ENCODE results near the gene CRAT. TPM values are rescaled to one million over a fixed set of nuclear protein-coding genes. Genes with fewer than 3 reads are reported as not detected.

The CRAT gene
- total and polyA plus RNA-seq, 2 experiments from 2014 or later = 4.6 to 9.9 TPM

DNA sequence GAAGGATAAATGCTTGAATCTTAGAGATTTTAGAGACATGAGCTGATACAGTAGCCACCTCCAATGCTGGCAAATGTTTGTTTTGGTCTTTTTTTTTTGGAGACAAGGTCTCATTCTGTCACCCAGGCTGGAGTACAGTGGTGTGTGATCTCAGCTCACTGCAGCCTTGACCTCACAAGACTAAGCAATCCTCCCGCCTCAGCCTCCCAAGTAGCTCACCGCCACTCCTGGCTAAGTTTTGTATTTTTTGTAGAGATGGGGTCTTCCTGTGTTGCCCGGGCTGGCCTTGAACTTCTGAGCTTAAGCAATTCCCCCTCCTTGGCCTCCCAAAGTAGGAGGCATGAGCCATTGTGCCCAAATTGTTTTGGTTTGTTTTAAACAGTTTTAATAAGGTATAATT is 36.5 kb downstream of the CRAT start (continued):
- TF ChIP-seq, protein P1, sequence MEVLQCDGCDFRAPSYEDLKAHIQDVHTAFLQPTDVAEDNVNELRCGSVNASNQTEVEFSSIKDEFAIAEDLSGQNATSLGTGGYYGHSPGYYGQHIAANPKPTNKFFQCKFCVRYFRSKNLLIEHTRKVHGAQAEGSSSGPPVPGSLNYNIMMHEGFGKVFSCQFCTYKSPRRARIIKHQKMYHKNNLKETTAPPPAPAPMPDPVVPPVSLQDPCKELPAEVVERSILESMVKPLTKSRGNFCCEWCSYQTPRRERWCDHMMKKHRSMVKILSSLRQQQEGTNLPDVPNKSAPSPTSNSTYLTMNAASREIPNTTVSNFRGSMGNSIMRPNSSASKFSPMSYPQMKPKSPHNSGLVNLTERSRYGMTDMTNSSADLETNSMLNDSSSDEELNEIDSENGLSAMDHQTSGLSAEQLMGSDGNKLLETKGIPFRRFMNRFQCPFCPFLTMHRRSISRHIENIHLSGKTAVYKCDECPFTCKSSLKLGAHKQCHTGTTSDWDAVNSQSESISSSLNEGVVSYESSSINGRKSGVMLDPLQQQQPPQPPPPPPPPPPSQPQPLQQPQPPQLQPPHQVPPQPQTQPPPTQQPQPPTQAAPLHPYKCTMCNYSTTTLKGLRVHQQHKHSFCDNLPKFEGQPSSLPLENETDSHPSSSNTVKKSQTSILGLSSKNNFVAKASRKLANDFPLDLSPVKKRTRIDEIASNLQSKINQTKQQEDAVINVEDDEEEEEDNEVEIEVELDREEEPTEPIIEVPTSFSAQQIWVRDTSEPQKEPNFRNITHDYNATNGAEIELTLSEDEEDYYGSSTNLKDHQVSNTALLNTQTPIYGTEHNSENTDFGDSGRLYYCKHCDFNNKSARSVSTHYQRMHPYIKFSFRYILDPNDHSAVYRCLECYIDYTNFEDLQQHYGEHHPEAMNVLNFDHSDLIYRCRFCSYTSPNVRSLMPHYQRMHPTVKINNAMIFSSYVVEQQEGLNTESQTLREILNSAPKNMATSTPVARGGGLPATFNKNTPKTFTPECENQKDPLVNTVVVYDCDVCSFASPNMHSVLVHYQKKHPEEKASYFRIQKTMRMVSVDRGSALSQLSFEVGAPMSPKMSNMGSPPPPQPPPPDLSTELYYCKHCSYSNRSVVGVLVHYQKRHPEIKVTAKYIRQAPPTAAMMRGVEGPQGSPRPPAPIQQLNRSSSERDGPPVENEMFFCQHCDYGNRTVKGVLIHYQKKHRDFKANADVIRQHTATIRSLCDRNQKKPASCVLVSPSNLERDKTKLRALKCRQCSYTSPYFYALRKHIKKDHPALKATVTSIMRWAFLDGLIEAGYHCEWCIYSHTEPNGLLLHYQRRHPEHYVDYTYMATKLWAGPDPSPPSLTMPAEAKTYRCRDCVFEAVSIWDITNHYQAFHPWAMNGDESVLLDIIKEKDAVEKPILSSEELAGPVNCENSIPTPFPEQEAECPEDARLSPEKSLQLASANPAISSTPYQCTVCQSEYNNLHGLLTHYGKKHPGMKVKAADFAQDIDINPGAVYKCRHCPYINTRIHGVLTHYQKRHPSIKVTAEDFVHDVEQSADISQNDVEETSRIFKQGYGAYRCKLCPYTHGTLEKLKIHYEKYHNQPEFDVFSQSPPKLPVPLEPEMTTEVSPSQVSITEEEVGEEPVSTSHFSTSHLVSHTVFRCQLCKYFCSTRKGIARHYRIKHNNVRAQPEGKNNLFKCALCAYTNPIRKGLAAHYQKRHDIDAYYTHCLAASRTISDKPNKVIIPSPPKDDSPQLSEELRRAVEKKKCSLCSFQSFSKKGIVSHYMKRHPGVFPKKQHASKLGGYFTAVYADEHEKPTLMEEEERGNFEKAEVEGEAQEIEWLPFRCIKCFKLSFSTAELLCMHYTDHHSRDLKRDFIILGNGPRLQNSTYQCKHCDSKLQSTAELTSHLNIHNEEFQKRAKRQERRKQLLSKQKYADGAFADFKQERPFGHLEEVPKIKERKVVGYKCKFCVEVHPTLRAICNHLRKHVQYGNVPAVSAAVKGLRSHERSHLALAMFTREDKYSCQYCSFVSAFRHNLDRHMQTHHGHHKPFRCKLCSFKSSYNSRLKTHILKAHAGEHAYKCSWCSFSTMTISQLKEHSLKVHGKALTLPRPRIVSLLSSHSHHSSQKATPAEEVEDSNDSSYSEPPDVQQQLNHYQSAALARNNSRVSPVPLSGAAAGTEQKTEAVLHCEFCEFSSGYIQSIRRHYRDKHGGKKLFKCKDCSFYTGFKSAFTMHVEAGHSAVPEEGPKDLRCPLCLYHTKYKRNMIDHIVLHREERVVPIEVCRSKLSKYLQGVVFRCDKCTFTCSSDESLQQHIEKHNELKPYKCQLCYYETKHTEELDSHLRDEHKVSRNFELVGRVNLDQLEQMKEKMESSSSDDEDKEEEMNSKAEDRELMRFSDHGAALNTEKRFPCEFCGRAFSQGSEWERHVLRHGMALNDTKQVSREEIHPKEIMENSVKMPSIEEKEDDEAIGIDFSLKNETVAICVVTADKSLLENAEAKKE (CRISPR knock-in tag; IDR thresholded peaks at IDR 0.05) = no peak
- TF ChIP-seq POLR2AphosphoS5 (IDR thresholded peaks at IDR 0.05; ENCODE audit: low read depth) (no peak), EZH2 (IDR thresholded peaks at IDR 0.05; ENCODE audit: low read depth, unreplicated experiment) (no peak), ZNF331 (CRISPR knock-in tag; IDR thresholded peaks at IDR 0.05; ENCODE audit: low read depth) (no peak), JUNB (IDR thresholded peaks at IDR 0.05; ENCODE audit: unreplicated experiment) (no peak), ZNF114 (CRISPR knock-in tag; IDR thresholded peaks at IDR 0.05) (no peak), STAT1 (IDR thresholded peaks at IDR 0.05; ENCODE audit: unreplicated experiment) (no peak), NANOG (IDR thresholded peaks at IDR 0.05; ENCODE audit: borderline replicate concordance) (no peak)
- TF ChIP-seq, protein P2, sequence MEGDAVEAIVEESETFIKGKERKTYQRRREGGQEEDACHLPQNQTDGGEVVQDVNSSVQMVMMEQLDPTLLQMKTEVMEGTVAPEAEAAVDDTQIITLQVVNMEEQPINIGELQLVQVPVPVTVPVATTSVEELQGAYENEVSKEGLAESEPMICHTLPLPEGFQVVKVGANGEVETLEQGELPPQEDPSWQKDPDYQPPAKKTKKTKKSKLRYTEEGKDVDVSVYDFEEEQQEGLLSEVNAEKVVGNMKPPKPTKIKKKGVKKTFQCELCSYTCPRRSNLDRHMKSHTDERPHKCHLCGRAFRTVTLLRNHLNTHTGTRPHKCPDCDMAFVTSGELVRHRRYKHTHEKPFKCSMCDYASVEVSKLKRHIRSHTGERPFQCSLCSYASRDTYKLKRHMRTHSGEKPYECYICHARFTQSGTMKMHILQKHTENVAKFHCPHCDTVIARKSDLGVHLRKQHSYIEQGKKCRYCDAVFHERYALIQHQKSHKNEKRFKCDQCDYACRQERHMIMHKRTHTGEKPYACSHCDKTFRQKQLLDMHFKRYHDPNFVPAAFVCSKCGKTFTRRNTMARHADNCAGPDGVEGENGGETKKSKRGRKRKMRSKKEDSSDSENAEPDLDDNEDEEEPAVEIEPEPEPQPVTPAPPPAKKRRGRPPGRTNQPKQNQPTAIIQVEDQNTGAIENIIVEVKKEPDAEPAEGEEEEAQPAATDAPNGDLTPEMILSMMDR (conservative IDR thresholded peaks at IDR 0.05; ENCODE audit: low read depth in 2 of 2) = no peak

All from GM23338 (cell line).